Measurements from ENCODE around the gene TEX264. TPM values are rescaled to one million over a fixed set of nuclear protein-coding genes. Genes with fewer than 3 reads are reported as not detected.

The TEX264 gene
- total and polyA plus RNA-seq, 2 of the 13 experiments (the other 11 are each of a cell fraction or from before 2014, with no cell fraction given) = 35.2 to 52.1 TPM

DNA sequence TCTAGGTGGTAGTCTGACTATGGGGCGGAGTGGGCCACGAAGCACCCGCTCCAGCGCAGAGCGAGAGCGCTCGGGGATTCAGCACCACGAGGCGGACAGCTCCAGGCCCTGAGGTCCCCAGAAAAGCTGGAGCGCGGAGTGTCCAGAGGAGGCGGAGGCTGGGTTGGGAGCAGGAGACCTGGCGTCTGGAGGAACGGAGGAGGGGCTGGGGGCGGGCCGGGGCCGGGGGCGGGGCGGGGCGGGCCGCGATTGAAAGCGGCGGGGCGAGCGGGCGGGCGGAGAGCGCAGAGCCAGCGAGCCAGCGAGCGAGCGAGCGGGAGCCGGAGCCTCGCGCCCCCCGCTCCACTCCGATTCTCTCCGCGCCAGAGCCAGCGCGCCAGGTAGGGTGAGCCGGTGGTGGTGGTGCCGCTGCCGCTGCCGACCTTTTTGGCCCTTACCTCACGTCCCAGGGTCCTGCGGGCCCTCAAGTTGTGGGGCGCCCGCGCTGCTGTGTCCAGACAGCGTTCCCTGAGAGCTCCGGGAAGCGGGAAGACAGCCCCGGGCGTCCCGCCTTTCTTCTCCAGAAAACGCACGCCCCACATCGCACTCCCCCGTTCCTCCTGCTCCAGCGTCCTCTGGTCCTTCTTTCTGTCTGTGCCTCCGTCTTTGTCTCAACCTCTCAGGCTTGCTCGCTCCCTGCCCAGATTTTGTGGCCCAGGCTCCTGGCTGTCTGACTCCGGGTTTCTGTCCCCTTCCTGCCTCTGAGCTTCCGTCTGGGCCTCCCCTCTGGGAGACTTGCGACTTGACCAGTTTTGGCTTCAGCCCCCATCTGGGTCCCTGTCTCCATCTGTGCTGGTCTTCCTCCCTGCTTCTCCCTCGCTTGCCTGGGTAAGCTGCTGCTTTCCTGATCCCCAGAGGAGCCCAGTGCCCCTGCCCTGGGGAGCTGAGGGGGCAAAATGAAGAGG lies 36.0 kb downstream of the TEX264 start, which contains the start of gene GRM2 (continued):
- TF ChIP-seq ZBTB20 (CRISPR knock-in tag; IDR thresholded peaks at IDR 0.05; ENCODE audit: borderline replicate concordance, low read depth) (peak; percentile 67; the same call in 1 of the 2 replicates), GATAD1 (CRISPR knock-in tag; IDR thresholded peaks at IDR 0.05) (peak; percentile 62), STAT5B (CRISPR knock-in tag; IDR thresholded peaks at IDR 0.05) (peak; percentile 97), BCL6 (CRISPR knock-in tag; IDR thresholded peaks at IDR 0.05) (peak; percentile 55), ZNF446 (CRISPR knock-in tag; IDR thresholded peaks at IDR 0.05) (peak; percentile 52; the same call in 1 of the 2 replicates), ZNF773 (CRISPR knock-in tag; IDR thresholded peaks at IDR 0.05; ENCODE audit: borderline replicate concordance) (0 out of 2 replicates have a peak, but pooled peaks have one; percentile 57), NR1H2 (CRISPR knock-in tag; IDR thresholded peaks at IDR 0.05; ENCODE audit: borderline replicate concordance, low read depth) (0 out of 2 replicates have a peak, but pooled peaks have one; percentile 45), MXI1 (IDR thresholded peaks at IDR 0.05; ENCODE audit: borderline replicate concordance, low read depth, low read length) (peak; percentile 71; the same call in 1 of the 3 replicates), DNMT3B (CRISPR knock-in tag; conservative IDR thresholded peaks at IDR 0.05) (peak; percentile 77; the same call in 1 of the 2 replicates), TMF1 (CRISPR knock-in tag; IDR thresholded peaks at IDR 0.05; ENCODE audit: low read depth) (peak; percentile 80; the same call in 1 of the 2 replicates), HDAC1 (CRISPR knock-in tag; IDR thresholded peaks at IDR 0.05) (peak; percentile 55; the same call in 1 of the 2 replicates), ZNF720 (CRISPR knock-in tag; IDR thresholded peaks at IDR 0.05) (0 out of 2 replicates have a peak, but pooled peaks have one; percentile 63)
- TF ChIP-seq, protein P1, sequence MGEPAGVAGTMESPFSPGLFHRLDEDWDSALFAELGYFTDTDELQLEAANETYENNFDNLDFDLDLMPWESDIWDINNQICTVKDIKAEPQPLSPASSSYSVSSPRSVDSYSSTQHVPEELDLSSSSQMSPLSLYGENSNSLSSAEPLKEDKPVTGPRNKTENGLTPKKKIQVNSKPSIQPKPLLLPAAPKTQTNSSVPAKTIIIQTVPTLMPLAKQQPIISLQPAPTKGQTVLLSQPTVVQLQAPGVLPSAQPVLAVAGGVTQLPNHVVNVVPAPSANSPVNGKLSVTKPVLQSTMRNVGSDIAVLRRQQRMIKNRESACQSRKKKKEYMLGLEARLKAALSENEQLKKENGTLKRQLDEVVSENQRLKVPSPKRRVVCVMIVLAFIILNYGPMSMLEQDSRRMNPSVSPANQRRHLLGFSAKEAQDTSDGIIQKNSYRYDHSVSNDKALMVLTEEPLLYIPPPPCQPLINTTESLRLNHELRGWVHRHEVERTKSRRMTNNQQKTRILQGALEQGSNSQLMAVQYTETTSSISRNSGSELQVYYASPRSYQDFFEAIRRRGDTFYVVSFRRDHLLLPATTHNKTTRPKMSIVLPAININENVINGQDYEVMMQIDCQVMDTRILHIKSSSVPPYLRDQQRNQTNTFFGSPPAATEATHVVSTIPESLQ (CRISPR knock-in tag; conservative IDR thresholded peaks at IDR 0.05) = peak; percentile 97
- TF ChIP-seq, protein P2, sequence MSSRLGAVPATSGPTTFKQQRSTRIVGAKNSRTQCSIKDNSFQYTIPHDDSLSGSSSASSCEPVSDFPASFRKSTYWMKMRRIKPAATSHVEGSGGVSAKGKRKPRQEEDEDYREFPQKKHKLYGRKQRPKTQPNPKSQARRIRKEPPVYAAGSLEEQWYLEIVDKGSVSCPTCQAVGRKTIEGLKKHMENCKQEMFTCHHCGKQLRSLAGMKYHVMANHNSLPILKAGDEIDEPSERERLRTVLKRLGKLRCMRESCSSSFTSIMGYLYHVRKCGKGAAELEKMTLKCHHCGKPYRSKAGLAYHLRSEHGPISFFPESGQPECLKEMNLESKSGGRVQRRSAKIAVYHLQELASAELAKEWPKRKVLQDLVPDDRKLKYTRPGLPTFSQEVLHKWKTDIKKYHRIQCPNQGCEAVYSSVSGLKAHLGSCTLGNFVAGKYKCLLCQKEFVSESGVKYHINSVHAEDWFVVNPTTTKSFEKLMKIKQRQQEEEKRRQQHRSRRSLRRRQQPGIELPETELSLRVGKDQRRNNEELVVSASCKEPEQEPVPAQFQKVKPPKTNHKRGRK (CRISPR knock-in tag; IDR thresholded peaks at IDR 0.05) = no peak
- TF ChIP-seq, protein P3, sequence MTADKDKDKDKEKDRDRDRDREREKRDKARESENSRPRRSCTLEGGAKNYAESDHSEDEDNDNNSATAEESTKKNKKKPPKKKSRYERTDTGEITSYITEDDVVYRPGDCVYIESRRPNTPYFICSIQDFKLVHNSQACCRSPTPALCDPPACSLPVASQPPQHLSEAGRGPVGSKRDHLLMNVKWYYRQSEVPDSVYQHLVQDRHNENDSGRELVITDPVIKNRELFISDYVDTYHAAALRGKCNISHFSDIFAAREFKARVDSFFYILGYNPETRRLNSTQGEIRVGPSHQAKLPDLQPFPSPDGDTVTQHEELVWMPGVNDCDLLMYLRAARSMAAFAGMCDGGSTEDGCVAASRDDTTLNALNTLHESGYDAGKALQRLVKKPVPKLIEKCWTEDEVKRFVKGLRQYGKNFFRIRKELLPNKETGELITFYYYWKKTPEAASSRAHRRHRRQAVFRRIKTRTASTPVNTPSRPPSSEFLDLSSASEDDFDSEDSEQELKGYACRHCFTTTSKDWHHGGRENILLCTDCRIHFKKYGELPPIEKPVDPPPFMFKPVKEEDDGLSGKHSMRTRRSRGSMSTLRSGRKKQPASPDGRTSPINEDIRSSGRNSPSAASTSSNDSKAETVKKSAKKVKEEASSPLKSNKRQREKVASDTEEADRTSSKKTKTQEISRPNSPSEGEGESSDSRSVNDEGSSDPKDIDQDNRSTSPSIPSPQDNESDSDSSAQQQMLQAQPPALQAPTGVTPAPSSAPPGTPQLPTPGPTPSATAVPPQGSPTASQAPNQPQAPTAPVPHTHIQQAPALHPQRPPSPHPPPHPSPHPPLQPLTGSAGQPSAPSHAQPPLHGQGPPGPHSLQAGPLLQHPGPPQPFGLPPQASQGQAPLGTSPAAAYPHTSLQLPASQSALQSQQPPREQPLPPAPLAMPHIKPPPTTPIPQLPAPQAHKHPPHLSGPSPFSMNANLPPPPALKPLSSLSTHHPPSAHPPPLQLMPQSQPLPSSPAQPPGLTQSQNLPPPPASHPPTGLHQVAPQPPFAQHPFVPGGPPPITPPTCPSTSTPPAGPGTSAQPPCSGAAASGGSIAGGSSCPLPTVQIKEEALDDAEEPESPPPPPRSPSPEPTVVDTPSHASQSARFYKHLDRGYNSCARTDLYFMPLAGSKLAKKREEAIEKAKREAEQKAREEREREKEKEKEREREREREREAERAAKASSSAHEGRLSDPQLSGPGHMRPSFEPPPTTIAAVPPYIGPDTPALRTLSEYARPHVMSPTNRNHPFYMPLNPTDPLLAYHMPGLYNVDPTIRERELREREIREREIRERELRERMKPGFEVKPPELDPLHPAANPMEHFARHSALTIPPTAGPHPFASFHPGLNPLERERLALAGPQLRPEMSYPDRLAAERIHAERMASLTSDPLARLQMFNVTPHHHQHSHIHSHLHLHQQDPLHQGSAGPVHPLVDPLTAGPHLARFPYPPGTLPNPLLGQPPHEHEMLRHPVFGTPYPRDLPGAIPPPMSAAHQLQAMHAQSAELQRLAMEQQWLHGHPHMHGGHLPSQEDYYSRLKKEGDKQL (CRISPR knock-in tag; IDR thresholded peaks at IDR 0.05; ENCODE audit: low read depth) = 0 out of 2 replicates have a peak, but pooled peaks have one; percentile 13
- TF ChIP-seq, protein P4, sequence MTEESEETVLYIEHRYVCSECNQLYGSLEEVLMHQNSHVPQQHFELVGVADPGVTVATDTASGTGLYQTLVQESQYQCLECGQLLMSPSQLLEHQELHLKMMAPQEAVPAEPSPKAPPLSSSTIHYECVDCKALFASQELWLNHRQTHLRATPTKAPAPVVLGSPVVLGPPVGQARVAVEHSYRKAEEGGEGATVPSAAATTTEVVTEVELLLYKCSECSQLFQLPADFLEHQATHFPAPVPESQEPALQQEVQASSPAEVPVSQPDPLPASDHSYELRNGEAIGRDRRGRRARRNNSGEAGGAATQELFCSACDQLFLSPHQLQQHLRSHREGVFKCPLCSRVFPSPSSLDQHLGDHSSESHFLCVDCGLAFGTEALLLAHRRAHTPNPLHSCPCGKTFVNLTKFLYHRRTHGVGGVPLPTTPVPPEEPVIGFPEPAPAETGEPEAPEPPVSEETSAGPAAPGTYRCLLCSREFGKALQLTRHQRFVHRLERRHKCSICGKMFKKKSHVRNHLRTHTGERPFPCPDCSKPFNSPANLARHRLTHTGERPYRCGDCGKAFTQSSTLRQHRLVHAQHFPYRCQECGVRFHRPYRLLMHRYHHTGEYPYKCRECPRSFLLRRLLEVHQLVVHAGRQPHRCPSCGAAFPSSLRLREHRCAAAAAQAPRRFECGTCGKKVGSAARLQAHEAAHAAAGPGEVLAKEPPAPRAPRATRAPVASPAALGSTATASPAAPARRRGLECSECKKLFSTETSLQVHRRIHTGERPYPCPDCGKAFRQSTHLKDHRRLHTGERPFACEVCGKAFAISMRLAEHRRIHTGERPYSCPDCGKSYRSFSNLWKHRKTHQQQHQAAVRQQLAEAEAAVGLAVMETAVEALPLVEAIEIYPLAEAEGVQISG (CRISPR knock-in tag; IDR thresholded peaks at IDR 0.05) = peak; percentile 64
